Embryonic facial prominence (tissue), 1 donor: ENCODE results near the gene SPATC1L.

Experiments
- DNase-seq: peaks from one replicate; pipeline ENCODE4 v3.0.0-alpha.2; 2016; ENCODE audit errors: extremely low spot score

SPATC1L gene

DNA sequence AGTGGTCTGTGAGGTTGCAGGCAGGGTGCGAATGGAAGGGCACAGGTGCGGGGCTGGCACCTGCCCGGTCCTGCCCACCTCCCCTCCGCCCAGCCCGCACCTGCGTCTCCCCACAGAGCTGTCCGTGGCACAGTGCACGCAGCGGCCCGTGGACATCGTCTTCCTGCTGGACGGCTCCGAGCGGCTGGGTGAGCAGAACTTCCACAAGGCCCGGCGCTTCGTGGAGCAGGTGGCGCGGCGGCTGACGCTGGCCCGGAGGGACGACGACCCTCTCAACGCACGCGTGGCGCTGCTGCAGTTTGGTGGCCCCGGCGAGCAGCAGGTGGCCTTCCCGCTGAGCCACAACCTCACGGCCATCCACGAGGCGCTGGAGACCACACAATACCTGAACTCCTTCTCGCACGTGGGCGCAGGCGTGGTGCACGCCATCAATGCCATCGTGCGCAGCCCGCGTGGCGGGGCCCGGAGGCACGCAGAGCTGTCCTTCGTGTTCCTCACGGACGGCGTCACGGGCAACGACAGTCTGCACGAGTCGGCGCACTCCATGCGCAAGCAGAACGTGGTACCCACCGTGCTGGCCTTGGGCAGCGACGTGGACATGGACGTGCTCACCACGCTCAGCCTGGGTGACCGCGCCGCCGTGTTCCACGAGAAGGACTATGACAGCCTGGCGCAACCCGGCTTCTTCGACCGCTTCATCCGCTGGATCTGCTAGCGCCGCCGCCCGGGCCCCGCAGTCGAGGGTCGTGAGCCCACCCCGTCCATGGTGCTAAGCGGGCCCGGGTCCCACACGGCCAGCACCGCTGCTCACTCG lies 52.2 kb downstream of the SPATC1L start:
- no peak for DNase-seq

DNA sequence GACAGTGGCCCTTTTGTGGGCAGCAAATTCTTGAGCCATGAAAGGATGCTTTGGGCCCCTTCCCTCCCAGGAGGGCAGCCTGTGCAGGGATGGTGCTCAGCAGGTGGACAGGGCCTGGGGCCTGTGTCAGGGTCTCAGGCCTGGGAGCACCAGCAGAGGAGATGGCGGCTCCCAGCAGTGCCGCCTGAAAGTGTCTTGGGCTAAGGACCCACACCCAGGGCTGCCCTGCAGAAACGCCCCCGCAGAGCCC lies 52.7 kb downstream of the SPATC1L start:
- no peak for DNase-seq

DNA sequence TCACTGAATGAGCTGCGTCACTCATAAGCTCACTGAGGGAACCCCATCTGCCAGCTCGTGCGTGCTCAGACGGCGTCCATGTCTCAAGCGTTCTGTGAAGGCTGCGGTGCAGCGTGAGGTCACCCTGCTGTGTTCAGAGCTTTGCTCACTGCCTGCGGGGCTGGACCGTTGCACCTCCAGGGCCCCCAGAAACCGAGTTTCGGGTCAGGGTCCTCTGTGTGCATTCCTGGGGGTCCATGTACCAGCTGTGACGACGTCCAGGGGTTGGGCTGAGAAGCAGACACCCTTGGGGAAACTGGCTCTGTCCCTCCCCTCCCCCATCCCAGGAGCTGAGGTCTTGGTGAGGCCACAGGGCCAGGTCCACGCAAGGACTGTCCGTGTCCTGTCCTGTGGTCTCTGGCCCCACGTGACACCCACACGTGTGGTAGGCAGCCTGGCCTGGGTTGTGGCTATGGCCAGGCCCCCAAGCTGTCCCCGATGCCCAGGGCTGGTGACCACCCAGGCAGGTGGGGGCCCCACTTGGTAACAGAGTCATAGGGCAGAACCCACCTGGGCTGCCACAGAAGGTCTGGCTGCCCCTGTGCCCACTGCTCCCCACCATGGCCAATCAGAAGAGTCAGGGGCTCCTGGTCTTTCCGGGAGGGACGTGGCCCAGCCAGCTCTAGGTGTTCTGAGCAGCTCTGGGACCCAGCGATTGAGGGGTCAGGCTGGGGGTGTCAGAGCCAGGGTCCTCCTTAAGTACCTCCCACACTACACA lies 53.2 kb downstream of the SPATC1L start:
- DNase-seq, result no peak

DNA sequence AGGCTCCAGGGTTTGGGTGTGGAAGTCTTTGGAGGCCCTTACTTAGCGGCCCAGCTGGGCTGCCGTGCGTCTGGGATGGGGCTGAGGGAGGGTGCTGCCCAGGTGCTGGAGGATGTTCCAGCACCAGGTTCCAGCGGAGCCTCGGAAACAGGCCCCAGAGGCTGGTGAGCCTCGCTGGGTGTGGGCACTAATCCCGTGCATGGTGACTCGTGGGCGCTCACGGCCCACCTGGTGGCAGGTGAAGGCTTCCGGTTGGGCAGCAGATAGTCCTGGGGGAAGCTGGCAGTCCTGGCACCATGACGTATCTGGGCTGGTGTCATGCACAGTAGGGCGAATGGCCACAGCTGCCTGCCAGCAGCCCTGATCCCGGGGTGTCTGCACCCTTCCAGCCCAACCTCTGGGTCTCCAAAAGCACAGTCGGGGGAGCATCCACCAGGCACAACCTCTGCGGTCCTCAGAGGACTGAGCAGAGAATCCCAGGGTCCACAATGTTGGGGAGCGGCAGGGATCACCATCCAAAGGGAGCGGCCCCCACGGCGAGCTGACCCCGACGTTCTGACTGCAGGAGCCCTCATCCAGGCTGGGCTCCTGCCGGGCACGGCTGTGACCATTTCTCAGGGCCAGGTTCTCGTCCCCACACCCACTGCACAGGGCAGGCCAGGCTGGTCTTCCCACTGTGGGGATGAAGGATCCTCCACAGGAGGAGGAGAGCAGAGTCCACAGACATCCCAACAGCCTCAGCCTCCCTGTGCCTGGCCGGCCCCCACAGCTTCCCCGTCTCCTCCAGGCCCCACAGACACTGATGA lies 54.2 kb downstream of the SPATC1L start:
- DNase-seq, result no peak

DNA sequence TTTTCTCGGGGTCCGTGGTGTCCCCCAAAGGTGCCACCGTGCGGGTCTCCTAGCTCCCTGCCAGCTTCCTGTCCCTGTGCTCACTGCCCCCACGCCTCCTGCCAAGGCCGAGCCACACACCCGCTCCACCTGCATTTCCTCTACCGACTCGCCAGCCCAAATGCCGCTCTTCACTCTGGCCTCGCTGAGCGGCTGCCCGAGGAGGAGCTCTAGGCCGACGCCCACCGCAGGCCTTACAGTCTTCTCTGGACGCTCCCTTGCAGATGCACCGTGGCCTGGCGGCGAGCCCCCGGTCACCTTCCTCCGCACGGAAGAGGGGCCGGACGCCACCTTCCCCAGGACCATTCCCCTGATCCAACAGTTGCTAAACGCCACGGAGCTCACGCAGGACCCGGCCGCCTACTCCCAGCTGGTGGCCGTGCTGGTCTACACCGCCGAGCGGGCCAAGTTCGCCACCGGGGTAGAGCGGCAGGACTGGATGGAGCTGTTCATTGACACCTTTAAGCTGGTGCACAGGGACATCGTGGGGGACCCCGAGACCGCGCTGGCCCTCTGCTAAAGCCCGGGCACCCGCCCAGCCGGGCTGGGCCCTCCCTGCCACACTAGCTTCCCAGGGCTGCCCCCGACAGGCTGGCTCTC lies 55.2 kb downstream of the SPATC1L start:
- DNase-seq, result no peak

DNA sequence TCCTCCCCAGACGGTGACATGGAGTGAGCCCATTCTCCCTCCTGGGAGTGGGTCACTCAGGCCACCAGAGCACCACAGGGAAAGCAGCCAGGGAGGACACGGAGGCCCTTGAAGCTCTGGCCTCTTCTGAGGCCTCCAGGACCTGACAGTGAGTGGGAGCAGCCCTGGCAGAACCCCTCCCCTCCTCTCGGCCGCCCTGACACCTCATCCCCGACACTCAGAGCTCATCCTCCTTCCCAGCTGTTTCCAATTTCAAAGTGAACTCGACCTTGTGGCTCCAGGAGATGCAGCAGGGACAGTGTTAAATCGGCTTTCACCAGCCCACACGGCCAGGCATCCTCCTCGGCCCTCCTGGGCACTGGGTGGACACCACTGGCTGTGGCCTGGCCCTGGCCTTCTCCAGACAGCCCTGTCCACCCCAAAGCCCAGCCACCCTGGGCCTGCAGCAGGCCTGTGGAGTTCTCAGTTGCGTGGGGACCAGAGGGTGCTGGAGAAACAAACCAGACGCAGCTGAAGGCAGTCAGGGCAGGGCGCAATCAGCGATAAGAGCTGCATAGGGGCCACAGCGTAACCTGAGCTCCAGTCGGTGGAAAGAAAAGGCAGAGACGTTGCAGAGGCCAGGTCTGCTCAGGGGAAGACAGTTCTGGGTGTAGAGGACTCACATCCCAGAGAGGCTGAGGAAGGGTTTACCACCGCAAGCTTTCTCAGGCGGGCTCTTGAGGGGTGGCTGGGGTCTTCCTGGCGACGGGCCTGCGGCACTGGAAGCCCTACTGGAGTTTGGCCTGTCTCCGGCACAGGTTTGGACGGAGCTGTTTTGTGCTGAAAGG lies 55.9 kb downstream of the SPATC1L start:
- DNase-seq, result no peak

DNA sequence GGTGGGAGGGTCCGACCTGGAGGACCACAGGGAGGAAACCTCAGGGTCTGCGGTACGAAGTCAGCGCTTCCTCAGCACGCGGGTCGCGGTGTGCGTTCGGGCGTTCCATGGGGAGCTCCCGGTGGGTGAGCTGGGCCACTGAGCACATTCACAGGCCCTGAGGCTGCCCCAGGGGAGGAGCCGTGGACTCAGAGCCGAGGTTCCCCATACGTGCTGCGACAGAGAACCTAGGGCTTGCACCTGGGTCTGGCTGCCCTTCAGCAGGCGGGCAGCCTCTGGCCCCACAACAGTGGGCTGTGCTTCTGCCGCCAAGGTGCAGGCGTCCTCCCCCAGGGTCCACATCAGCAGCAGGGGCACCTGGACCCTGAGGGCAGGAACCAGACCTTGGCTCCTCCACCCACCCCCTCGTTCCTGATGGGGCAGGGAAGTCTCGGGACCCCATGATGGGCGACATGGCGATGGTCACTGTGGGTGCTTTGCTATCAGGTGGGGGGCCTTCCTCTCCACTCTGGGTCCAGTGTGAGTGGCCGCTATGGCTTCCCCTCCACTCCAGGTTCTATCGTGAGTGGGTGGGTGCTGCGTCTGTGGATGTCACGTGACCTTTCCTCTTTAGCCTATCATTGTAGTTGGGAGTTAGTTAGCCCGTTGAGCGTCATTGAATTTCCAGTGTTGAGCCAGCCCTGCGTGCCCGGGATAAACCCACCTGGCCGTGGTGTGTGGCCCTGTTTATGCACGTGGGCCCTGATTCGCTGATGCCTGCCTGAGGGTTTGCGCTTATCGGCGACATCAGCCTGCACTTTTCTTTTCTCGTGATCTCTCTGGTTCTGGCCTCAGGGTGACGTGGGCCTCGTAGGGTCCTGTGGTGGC lies 56.8 kb downstream of the SPATC1L start:
- DNase-seq, result no peak

DNA sequence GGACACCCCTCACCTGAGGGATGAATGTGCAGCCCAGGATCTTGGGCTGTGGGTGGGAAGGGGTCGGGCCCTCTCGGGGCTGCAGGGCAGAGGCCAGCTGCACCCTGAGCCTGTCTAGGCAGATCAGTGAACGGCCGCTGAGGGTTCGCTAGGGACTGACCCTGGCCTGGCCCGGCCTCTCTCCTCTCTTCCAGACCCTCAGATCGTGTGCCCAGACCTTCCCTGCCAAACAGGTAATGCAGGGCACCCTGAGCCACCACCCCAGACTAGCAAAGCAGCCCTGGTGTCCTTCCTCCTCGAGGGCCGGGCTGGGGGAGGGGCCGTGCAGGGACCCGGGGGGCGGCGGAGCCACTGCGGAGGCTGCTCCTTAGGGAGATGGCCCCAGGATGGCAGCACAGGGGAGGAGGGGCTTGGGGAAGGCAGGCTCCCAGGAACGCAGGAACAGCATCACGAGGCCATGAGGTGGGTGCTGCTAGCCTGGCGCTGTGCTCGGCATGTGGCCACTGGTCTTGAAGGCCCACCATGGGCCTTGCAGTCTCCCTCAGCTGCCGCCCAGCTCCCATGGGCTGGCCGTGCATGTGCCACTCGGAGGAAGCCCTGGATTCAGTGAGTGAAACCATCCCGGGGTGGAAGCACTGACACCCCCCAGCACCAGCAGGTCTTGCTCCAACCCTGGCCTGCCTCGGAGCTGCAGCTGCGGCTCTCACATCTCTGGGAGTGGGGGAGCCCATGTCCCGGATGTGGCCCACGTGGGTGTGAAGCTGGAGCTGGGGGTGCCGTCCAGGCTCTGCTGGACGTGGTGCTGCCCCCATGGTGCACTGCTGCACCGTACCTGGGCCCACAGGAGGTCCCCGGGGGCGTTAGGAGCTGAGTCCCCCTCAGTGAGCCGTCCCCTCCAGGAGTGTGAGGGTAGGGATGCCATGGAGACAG lies 57.7 kb downstream of the SPATC1L start:
- DNase-seq, result no peak

DNA sequence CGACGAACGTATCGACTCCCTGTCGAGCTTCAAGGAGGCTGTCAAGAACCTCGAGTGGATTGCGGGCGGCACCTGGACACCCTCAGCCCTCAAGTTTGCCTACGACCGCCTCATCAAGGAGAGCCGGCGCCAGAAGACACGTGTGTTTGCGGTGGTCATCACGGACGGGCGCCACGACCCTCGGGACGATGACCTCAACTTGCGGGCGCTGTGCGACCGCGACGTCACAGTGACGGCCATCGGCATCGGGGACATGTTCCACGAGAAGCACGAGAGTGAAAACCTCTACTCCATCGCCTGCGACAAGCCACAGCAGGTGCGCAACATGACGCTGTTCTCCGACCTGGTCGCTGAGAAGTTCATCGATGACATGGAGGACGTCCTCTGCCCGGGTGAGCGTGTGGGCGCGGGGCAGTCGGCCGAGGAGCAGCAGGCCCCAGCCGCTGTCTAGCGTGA lies 58.4 kb downstream of the SPATC1L start:
- no peak for DNase-seq

DNA sequence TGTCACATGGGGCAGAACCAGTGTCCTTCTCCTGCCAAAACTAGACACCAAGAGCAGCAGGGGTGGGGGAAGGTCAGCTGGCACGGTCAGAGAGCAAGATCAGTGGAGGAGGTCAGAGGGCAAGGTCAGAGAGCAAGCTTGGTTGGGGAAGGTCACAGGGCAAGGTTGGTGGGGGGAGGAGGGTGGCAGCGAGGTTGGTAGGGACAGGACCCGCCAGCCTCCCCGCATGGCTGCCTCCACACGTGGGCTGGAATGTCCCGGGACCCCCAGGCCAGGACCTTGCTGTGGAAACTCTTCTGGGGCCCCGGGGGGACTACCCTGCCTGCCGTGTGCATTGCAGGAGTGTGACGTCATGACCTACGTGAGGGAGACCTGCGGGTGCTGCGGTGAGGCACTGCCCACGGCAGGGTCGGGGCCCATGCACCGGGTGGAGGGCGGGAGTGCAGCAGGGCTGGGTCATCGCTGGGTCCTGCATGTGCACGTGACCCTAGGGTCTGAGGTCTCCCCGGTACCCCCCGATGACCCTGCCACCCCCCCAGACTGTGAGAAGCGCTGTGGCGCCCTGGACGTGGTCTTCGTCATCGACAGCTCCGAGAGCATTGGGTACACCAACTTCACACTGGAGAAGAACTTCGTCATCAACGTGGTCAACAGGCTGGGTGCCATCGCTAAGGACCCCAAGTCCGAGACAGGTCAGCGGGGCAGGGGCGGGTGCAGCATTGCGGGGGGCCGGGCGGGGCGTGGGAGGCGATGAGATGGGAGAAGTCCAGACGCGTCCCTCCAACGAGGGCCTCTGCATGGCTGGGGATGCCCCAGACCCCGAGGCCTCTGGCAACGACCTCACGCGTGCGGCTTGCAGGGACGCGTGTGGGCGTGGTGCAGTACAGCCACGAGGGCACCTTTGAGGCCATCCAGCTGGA lies 59.1 kb downstream of the SPATC1L start:
- DNase-seq, result no peak

DNA sequence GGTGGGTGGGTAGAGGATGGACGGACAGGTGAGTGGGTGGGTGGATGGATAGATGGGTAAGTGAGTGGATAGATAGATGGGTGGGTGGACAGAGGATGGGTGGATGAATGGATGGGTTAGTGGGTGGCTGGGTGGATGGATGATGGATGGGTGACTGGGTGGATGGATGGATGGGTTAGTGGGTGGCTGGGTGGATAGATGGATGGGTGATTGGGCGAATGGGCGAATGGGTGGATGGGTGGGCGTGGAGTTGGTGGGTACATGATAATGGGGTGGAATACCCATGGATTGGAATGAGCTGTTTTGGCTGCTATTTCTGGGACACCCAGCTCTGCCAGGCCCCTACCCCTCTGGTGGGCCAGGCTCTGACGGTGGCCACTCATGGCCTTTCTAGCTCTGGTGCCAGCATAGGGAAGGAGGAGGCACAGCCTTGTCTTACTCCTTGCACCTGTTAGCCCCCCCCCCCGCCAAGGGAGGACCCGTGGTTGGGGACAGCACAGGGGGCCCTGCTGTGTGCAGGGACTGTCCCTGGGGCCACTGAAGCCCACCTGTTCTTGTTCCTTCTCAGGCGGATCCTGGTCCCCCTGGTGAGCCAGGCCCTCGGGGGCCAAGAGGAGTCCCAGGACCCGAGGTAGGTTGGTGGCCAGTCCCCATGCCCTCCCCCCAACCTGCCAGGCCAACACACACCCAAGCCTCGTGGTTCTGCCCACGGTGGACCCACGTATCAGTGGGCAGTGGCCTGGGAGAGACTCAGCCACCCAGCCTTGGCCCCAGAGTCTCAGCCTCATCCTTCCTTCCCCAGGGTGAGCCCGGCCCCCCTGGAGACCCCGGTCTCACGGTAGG lies 60.0 kb downstream of the SPATC1L start:
- no peak for DNase-seq

DNA sequence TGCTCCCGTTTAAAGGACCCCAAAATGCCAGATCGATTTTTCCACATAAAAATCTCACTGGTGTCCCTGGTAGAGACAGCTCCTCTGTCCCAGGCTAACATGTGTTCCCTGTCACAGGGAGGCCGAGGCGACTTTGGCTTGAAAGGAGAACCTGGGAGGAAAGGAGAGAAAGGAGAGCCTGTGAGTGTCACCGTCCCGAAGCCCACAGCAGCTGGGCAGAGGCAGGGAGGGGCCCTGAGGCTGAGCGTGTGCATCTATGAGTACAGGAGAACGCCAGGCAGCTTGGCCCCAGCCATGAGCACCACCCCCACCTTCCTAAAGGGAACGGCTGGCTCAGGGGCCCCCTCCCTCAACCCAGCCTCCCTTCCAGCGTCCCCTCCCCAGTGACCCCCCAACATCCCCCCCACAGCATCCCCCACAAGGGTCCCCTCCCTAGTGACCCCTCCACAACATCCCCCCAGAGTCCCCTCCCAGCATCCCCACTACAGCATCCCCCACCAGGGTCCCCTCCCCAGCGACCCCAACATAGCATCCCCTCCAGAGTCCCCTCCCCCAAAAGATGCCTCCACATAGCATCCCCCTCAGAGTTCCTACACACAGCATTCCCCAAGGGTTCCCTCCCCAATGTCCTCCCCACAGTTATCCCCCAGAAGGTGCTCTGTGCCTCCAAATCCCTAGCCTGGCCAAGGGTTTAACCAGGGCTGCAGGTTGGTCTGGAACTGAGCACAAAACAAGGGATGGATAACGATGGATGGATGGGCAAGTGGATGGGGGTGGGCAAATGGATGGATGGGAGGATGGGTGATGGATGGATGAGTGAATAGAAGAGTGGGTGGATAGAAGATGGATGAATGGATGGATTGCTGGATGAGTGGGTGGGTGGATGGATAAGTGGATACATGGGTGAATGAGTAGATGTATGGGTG lies 61.2 kb downstream of the SPATC1L start:
- no peak for DNase-seq

DNA sequence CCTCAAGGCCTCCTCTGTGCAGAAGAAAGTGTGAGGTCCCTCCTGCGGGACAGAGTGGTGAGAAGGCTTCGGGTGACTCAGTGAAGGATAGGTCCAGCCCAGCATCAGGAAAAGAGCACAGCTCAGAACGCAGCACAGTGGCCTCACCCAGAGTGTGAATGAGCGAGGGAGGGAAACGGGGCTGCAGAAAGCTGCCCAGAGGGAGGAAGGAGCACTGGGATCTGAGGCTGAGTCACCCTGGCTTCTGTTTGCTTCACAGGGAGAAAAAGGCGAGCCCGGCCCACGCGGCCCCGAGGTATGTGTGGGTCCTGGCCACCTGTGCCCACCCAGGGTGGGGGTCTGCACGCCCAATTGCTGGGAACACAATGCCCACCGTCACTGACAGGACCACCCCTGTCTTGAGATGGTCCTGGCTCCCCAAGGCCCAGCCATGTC lies 62.0 kb downstream of the SPATC1L start:
- DNase-seq, result no peak

DNA sequence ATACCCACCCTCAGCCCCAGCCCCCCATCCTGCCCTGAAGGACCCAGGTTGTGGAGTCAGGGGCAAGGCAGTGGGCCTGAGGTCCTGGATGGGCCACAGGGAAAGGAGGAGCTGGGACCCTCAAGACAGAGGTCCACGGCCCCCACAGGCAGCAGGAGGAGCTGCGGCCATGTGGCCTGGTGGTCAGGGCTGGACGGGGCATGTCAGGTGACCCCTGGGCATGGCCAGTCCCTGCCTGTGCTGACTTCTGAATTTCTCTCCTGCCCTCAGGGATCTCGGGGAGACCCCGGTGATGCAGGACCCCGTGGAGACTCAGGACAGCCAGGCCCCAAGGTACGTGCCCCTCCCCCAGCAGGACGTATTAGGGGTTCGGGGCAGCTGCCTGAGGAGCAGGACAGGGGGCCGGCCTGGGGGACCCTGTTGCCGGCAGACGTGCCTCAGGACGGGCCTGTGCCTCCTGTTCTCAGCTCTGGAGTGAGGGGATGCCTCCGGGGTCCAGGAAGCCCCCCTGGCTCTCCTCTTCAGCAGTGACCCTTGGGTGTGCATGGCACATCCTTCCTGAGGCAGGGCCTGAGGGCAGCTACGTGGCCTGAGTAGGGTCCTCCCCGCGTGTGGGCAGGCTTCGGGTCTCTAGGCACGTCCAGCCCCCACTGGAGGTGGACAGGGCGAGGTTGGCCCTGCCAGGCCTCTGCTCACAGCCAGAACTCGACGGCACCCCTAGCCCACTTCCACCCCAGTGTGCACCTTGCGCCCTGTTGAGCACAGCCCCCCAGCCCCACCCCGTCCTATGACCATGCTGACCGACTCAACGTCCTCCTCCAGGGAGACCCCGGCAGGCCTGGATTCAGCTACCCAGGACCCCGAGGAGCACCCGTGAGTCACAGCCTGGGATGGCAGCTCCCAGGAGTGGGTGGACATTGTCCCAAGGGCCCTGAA lies 62.7 kb downstream of the SPATC1L start:
- DNase-seq, result no peak
